ENCODE measurements around the gene MDP1.
A peak's percentile ranks its signal among the peaks of the same experiment; 100 is the strongest.

Gene MDP1

DNA sequence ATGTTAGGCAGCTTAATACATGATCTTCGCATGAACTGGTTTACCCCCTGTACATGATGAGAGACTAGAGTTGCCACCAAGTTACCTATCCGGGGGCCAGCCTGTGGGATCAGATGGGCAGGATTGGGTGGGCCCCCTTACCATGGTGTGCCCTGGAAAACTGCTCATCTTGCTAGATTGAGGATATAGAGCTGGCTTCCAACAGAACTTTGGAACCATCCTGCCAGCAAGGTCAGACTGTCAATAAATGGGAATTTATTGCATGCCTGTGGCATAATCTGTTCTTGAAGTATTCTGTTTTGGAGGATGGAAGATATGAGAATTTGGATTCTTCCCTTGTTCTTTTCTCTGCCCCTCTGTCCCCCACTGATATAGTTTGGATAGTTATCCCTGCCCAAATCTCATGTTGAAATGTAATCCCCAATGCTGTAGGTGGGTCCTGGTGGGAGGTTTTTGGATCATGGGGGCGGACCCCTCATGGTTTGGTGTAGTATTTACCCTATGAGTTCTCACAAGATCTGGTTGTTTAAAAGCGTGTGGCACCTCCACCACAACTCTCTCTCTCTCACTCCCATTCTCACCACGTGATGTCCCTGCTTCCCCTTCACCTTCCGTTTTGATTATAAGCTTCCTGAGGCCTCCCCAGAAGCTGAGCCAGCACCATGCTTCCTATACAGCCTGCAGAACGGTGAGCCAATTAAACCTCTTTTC is 16.9 kb downstream of the MDP1 start:
- DNase-seq (ENCODE audit: low read depth) = no peak

DNA sequence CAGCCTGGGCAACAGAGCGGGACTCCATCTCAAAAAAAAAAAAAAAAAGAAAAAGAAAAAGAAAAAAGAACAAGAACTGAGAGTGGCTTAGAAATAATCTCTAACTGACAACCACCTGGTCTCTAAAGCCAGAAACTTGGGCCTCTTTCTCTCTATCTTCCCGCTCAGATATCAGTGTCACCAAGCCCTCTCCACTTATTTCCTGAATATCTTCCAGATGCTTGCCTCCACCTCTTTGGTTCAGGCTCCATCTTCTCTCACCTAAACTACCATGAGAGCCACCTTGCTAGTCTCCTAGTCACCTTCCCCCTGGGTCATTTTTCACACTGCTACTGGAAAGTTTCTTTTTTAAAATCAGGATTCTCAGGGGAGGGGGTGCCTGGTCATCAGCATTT is 18.8 kb downstream of the MDP1 start:
- DNase-seq (ENCODE audit: low read depth) = no peak

DNA sequence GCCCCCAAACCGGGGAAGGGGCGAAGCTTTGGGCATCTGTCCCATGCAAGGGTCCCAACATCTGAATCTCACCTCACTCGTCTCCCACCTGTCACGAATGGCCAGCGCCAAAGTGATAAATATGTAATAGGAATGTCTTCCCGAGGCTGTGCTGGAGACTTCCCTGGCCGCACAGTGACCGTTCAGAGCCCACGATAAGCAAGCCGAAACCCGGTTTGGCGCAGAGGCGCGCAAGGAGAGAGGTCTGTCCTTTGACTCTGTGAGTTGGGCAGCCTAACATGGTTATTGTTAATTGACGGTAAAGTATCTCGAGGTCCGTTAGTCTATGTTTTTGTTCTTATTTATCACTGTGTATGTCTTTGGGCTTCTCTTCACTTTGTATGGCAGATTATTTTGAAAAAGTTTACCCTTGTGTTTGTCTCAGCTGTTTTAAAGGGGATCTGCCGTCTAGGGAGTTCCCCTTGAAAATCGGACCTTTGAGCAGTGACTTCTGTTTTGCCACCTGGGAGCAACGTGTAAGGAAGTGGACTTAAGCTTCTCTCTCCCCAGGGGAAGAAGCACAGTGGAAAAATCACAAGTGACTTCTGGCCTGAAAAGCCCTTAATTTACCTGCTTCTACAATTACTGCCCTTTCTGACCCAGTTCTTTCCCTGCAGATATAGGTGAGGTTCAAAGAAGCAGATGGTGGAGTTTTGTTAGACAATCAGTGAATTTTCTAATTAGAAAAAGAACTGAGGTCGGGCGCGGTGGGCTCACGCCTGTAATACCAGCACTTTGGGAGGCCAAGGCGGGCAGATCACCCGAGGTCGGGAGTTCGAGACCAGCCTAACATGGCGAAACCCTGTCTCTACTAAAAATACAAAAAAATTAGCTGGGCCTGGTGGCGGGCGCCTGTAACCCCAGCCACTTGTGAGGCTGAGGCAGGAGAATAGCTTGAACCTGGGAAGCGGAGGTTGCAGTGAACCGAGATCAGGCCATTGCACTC is 19.5 kb downstream of the MDP1 start:
- DNase-seq (ENCODE audit: low read depth) = no peak

DNA sequence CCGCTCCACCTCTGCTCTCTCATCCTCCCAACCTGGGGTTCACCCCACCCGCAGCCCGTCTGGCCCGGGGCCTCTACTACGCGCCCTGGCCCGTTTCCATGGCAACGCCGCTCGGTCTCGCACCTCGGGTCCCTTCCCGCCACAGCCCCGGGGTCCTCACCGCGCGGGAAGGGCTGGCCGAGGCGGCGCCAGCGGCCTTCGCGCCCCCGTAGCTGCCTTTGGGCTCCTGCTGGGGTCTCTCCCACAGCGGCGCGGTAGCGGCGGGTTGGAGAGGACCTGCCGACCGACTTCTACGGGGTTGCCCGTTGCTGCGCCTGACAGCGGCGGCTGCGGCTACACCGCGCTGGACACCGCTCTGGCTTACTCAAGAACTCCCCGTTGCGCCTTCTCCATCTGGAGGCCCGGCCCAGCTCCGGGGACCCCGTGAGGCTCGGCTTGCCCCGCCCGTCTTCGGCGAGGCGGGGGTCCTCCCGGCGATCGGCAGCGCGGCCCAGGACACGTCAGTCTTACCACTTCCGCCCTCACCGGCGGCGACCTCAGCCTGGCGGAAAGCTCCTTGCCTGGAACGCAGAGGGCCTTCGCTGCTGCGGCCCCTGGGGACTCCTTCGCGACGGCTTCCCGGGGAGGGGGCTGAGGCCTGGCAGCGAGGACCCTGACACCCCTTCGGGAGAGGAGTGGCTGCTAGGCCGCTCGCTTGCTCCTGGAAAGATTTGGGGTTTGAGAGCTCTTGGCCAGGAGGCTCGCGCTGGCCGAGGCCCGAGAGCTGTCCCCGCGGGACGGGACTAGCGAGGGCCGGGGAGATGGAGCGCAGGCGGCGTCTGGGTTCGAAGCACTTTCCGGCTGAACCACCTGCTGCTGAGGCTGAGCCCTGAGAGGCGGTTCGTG is 20.4 kb downstream of the MDP1 start, which contains the start of gene TM9SF1:
TM9SF1 (minus strand) TSS at position 256 of the 885 bp plus-strand sequence. CDS start 422 bp downstream, outside the sequence.
- DNase-seq (ENCODE audit: low read depth) = peak; percentile 80

GRCh38 chr14:24194873-24195185 is 21.0 kb downstream of the MDP1 start:
- DNase-seq (ENCODE audit: low read depth) = no peak

GRCh38 chr14:24194186-24194872 is 21.5 kb downstream of the MDP1 start:
- DNase-seq (ENCODE audit: low read depth) = no peak

DNA sequence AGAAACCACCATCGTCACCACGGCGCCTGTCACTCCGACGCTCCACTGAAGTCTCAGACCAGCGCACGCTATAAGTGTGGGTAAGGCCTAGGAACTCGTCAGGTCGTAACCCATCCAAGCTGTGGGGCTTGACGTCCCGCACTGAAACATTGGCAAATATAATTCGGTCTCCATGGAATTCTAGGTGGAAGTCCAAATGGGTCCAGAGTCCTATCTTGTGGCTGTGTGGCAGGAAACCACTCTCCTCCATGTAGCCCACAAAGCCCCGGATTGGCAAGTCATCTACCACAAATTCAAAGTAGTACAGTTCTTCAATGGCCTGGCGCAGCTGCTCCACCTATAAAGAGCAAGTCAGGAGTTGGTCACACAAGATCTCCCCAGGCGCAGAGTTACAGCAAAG is 22.9 kb downstream of the MDP1 start:
- no peak for DNase-seq (ENCODE audit: low read depth)

DNA sequence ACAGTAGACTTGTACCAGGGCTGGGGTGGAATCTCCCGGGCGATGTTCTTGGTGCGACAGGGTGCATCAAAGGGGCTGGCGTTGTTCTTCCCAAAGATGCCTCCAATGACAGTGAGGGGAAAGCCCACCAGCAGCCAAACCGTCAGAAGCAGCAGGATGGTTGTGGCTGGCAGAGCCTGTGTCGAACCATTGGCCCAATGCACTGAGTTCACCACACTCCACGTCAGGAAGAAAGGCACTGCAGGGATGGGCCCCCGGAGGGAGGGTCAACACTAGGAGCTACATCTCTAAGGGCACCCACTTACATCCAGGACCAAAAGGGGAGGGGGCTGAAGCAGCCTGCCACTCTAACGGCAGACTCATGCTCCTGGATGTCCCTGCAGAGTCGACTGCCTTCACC is 25.4 kb downstream of the MDP1 start:
- no peak for DNase-seq (ENCODE audit: low read depth)

DNA sequence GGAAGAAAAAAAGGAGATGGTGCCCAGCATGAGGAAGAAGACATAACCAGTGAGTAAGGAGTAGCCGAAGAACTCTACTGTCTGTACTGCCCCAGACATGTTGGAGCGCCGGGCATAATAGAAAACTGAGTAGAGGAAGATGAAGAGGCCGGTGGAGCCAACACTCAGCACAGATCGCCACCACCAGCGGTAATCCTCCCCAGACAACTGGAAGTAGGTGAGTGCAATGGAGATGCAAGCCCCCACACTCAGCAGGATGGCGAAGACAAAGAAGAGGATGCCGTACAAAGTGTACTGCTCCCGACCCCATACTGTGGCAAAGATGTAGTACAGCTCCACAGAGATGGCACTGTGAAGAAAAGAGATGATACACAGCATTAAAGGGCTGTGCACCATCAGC is 26.4 kb downstream of the MDP1 start:
- DNase-seq (ENCODE audit: low read depth) = no peak

GRCh38 chr14:24189059-24189375 is 26.8 kb downstream of the MDP1 start:
- DNase-seq (ENCODE audit: low read depth) = no peak

DNA sequence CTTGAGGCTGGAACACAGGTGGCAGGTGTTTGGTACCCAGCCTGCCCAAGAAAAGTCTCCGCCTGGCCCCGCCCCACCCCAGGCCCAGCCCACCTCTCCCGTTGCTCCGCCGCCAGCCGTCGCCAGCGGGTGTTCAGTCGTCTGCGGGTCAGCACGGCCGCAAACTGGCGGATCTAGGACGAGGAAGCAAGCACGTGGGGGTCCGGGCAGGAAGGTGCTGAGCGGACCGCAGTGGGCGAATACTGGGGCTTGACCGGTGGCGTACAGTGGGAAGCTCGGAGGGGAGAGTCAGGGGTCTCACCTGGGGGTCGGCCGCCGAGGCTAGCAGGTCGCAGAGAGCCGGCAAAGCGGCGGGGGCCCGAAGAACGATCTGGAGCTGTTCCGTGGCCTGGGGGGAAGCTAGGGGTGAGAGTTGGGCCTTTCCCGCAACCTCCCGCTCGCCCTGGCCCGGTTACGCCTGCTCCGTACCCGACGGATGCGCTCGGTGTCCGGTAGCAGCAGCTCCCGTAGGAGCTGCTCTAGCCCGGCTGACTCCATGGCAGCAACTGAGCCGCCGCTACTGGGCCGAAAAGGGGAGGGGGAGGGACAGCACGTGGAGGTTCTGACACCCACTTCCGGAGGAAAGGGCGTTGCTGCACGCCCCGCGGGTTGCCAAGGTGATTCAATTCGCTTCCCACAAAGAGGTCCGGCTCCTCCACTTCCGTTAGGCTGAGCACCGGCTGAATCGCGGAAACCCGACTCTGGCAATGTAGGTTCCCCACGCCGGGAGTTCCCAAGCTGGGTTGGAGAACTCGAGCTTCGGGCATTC is 27.4 kb downstream of the MDP1 start, which contains the start of gene IPO4:
IPO4 (minus strand) TSS at position 566 of the 808 bp plus-strand sequence; CDS start at position 537, 29 bp downstream.
- peak; percentile 94 for DNase-seq (ENCODE audit: low read depth)

DNA sequence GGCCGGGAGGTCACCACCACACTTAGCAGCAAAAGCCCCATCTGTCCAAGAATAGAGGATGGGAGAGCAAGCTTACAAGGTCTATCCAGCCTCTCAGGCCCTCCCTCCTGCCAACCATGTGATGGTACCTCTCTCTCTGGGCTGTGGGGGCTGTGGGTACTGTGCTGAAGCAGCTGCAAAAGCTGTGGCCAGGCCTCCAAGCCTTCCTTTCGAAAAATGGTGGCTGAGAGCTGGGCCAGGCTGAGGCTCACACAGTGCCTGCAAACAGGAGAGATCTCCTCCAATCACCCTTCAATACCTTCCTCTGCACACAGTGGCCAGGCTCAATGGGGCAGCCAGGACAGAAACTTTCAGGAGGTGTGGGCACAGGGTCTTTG is 28.3 kb downstream of the MDP1 start:
- no peak for DNase-seq (ENCODE audit: low read depth)

- DNase-seq (ENCODE audit: low read depth) = no peak
These were observed 28.9 kb downstream of the MDP1 start for GRCh38 chr14:24186831-24187538.

DNA sequence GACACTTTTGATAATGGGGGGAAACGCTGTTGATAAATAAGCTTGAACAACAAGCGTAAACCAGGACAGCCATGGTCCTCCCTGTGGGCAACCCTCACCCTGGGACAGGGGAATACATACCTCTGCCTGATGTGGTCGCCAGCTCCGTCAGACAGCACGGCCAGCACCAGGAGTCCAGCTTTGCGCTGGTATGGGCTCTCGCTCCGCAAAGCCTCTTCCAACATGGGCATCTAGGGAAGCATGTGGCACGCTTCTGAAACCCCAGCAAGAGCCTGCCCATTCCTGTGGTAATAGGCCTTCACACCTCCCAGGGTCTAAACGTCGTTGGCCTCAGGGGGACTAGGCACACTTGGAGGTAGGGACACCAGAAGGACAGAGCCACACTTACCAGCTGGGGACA is 30.1 kb downstream of the MDP1 start:
- DNase-seq (ENCODE audit: low read depth) = no peak

- DNase-seq (ENCODE audit: low read depth) = no peak
These were observed 30.8 kb downstream of the MDP1 start for GRCh38 chr14:24185026-24185425.

GRCh38 chr14:24184104-24184970 is 31.5 kb downstream of the MDP1 start:
- DNase-seq (ENCODE audit: low read depth) = no peak

GRCh38 chr14:24183014-24183481 is 32.8 kb downstream of the MDP1 start:
- DNase-seq (ENCODE audit: low read depth) = no peak

DNA sequence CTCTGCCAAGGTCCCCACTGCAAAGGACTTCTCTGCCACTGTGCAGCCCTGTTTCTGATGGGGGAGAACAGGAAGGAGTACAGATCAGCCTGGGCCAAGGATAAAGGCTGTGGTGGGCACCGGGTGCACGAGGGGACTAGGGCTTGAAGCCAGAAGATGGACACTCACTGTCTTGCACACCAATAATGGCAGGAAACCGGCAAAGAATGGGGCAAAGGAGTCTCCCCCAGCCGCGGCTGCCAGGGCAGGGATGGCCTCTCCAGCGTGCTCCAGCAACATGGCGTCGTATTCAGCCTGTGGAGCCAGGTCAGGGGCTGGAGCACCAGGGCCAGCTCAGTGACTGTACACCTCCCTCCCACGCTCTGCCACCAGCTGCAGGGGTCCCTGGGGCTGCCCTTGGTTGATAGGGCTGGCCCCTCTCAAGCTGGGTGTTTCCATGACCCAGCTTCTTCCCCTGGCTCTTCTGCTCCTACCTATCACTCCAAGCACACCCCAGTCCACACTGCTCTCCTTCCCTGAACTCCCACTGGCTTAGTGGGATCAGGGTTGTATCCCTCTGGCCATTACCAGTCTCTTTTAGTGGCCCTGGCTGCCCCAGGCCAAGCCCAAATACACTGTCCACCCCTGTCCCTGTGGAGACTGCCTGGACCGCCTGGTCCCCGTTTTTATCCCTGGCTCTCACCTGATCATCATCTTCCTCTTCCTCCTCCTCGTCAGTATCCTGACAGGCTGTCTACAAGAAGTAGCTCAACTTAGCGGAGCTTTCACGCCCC is 33.6 kb downstream of the MDP1 start:
- DNase-seq (ENCODE audit: low read depth) = no peak
